CD4-positive, alpha-beta T cell (primary cell): ENCODE data around the gene PPM1J. TPM values are rescaled to one million over a fixed set of nuclear protein-coding genes. Genes with fewer than 3 reads are reported as not detected.

Source experiments
- ATAC-seq: fragments of 200-7000 bp; cut with Tn5 transposase; one replicate; pipeline ENCODE4 v1.10.0; 2022; ENCODE audit warnings: mild to moderate bottlenecking; ENCODE audit not compliant: poor library complexity
- CTCF ChIA-PET: fragments of 350-600 bp; sonication (Branson Sonifier 250); formaldehyde crosslinking; loops from one replicate; lab custom pipeline; 2021; ENCODE audit warnings: antibody characterized with exemption, inconsistent platforms; lab: Charles Lee
- POLR2A ChIA-PET: fragments of 350-600 bp; sonication (Branson Sonifier 250); formaldehyde crosslinking; loops from one replicate; lab custom pipeline; 2021; ENCODE audit warnings: antibody characterized with exemption, inconsistent platforms; lab: Charles Lee
- DNase-seq, 14 experiments: peaks; one replicate each; pipeline ENCODE4 v3.0.0-alpha.2; 2013 to 2020; ENCODE audit warnings: mixed read lengths in 2 of 14
- H3K27ac ChIP-seq, 2 donors: one replicate each; pipeline versions ENCODE4 v1.5.1 to v1.7.0; 2013; ENCODE audit warnings: low read length in 2 of 2, low read depth in 1 of 2, mild to moderate bottlenecking in 1 of 2
- H3K27me3 ChIP-seq, 2 experiments: 1 replicate in 1 of 2; 2 replicates in 1 of 2; pipeline versions ENCODE4 v1.6.1 to v1.7.0; 2013; ENCODE audit warnings: low read length in 2 of 2, control low read depth in 1 of 2, mild to moderate bottlenecking in 1 of 2, moderate library complexity in 1 of 2; ENCODE audit not compliant: insufficient read depth in 2 of 2, control insufficient read depth in 1 of 2
- H3K36me3 ChIP-seq: one replicate; pipeline ENCODE4 v1.6.1; 2013; ENCODE audit warnings: low read length, control low read depth; ENCODE audit not compliant: insufficient read depth
- H3K4me1 ChIP-seq: one replicate; pipeline ENCODE4 v1.6.1; 2013; ENCODE audit warnings: low read length, control low read depth; ENCODE audit not compliant: insufficient read depth
- H3K4me3 ChIP-seq: one replicate; pipeline ENCODE4 v1.5.1; 2013; ENCODE audit warnings: mild to moderate bottlenecking, low read length, moderate library complexity
- H3K9me3 ChIP-seq, 2 experiments: 1 replicate in 1 of 2; 2 replicates in 1 of 2; pipeline versions ENCODE4 v1.6.1 to v1.7.0; 2013; ENCODE audit warnings: low read length in 2 of 2, mild to moderate bottlenecking in 2 of 2, control low read depth in 1 of 2, moderate library complexity in 1 of 2; ENCODE audit not compliant: control insufficient read depth in 1 of 2, insufficient read depth in 1 of 2
- H3K27ac Mint-ChIP-seq: one replicate; pipeline ENCODE4 v1.8.0; 2020; ENCODE audit warnings: mixed read lengths
- H3K27me3 Mint-ChIP-seq: one replicate; pipeline ENCODE4 v1.8.0; 2021; ENCODE audit warnings: mixed read lengths
- H3K36me3 Mint-ChIP-seq: one replicate; pipeline ENCODE4 v1.8.0; 2021; ENCODE audit warnings: low read depth, mixed read lengths
- H3K4me1 Mint-ChIP-seq: one replicate; pipeline ENCODE4 v1.8.0; 2021; ENCODE audit warnings: low read depth, mixed read lengths
- H3K4me3 Mint-ChIP-seq: one replicate; pipeline ENCODE4 v1.8.0; 2020; ENCODE audit warnings: mild to moderate bottlenecking, mixed read lengths
- H3K9me3 Mint-ChIP-seq: one replicate; pipeline ENCODE4 v1.8.0; 2020; ENCODE audit warnings: mixed read lengths
- intact Hi-C, 2 experiments: fragments of 100-400 bp; cut with DNase I in 1 of 2; cut with micrococcal nuclease in 1 of 2; formaldehyde crosslinking; loops; one replicate each; pipeline versions ENCODE4 v1.15.1 to v1.9.0; 2023 to 2025; cut with DNase I, micrococcal nuclease
- total RNA-seq, 174 experiments: library from RNA in 2 of 174; stranded (reverse) in 2 of 174; gene quantifications; one replicate each; pipeline ENCODE4 v1.2.3 and lab custom pipeline; 2021 to 2026
- TF ChIP-seq, protein P1 (sequence below): fragments of 200-600 bp; IDR thresholded peaks from one replicate; pipeline ENCODE4 v1.8.0; 2022; ENCODE audit warnings: antibody characterized with exemption, mild to moderate bottlenecking

Gene PPM1J
- total RNA-seq, 2 experiments from 2014 or later, result 0.39 to 0.49 TPM

- H3K4me3 ChIP-seq, result no peak overlapping the region
- H3K4me1 ChIP-seq, result peaks cover 40% of the 10 kb centered on the region
- POLR2A ChIA-PET, result interaction anchor here (3.3 kb wide), 1 partner anchor 355 kb away, joined by 19 read pairs; the partner anchor contains the start of gene LRIG2
- H3K27me3 ChIP-seq, result peaks cover 15 to 22% of the 10 kb centered on the region in 2 experiments
- DNase-seq, result peak in 1 of 14 experiments; percentile 15
- CTCF ChIA-PET, result interaction anchor here (1.5 to 4.0 kb wide), 2 partner anchors 87 to 355 kb away, joined by 3 to 23 read pairs; partner anchors contain the start of gene LRIG2
- Mint-ChIP-seq H3K27ac (no peak overlapping the region), H3K36me3 (no peaks in the 10 kb centered on the region), H3K4me1 (peaks cover 29% of the 10 kb centered on the region), H3K27me3 (peaks cover 43% of the 10 kb centered on the region), H3K4me3 (no peak overlapping the region), H3K9me3 (no peaks in the 10 kb centered on the region)
- TF ChIP-seq, protein P1, sequence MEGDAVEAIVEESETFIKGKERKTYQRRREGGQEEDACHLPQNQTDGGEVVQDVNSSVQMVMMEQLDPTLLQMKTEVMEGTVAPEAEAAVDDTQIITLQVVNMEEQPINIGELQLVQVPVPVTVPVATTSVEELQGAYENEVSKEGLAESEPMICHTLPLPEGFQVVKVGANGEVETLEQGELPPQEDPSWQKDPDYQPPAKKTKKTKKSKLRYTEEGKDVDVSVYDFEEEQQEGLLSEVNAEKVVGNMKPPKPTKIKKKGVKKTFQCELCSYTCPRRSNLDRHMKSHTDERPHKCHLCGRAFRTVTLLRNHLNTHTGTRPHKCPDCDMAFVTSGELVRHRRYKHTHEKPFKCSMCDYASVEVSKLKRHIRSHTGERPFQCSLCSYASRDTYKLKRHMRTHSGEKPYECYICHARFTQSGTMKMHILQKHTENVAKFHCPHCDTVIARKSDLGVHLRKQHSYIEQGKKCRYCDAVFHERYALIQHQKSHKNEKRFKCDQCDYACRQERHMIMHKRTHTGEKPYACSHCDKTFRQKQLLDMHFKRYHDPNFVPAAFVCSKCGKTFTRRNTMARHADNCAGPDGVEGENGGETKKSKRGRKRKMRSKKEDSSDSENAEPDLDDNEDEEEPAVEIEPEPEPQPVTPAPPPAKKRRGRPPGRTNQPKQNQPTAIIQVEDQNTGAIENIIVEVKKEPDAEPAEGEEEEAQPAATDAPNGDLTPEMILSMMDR, result no peak
- no peaks in the 10 kb centered on the region for H3K36me3 ChIP-seq
- H3K9me3 ChIP-seq, result peaks cover 0 to 5% of the 10 kb centered on the region in 2 experiments
- H3K27ac ChIP-seq, result no peak overlapping the region
- no peak for ATAC-seq
- intact Hi-C loops, result loop anchor here (1.0 to 10.0 kb wide), 11 partner anchors 87 to 1097 kb away; partner anchors contain the start of genes LRIG2 (in 2 of the 2), CAPZA1 (in 1 of the 2), RSBN1 (in 1 of the 2) and SLC16A1 (in 1 of the 2)
Observed at GRCh38 chr1:112717263-112717873, 2.2 kb upstream of the PPM1J start.

DNA sequence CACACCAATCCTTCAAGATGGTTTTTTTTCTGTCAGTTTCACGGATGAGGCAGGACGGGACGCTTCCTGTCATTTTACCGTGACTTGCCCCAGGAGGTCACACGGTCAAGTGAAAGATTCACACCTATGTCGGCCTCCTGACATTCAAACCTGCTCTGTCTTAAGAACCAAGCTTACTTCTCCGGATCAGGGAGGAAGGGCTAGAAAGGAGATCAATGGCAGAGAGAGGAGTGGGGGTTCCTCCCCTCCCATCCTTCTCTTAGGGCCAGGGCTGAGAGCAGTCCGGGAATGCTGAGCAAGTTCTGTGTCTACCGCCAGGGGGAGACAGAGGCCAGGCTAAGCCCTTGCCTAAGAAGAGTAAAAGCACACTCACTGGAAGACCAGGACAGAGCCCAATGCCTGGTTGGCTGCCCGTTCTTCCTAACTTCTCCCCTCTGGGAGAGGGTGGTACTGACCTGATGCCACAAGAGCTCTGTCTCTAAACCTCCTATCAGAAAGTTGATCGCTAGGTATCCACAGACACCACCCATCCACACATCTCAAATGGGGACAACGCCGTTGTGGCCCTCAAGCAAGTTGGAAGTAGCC is 1.1 kb upstream of the PPM1J start:
- Histone ChIP-seq H3K9me3 (peaks cover 0 to 5% of the 10 kb centered on the region in 2 experiments), H3K27ac (no peak overlapping the region), H3K4me3 (peak overlapping the region; percentile 69), H3K27me3 (peaks cover 15 to 22% of the 10 kb centered on the region in 2 experiments), H3K4me1 (peaks cover 37% of the 10 kb centered on the region), H3K36me3 (no peaks in the 10 kb centered on the region)
- Mint-ChIP-seq H3K27me3 (peaks cover 35% of the 10 kb centered on the region), H3K4me1 (peaks cover 24% of the 10 kb centered on the region), H3K9me3 (no peaks in the 10 kb centered on the region), H3K27ac (peak overlapping the region; percentile 81), H3K36me3 (no peaks in the 10 kb centered on the region), H3K4me3 (peak overlapping the region; percentile 89)
- TF ChIP-seq, protein P1, result peak; percentile 95
- DNase-seq (peak; percentile 65 to 91 (median 73)), ATAC-seq (peak; percentile 33)
- CTCF ChIA-PET, result interaction anchor here (0.9 to 4.0 kb wide), 8 partner anchors 11 to 357 kb away, joined by 3 to 23 read pairs (median 6); partner anchors contain the start of genes LRIG2 and MOV10
- intact Hi-C loops, result loop anchor here (1.0 to 10.0 kb wide), 11 partner anchors 88 to 1099 kb away; partner anchors contain the start of genes LRIG2 (in 2 of the 2), CAPZA1 (in 1 of the 2), RSBN1 (in 1 of the 2) and SLC16A1 (in 1 of the 2)
- POLR2A ChIA-PET, result interaction anchor here (3.3 to 3.6 kb wide), 4 partner anchors 13 to 356 kb away, joined by 19 to 46 read pairs (median 38); partner anchors contain the start of genes CAPZA1, LRIG2, MOV10 and ST7L
